ENCODE measurements around the gene CFTR. TPM values are rescaled to one million over a fixed set of nuclear protein-coding genes. Genes with fewer than 3 reads are reported as not detected.

CFTR gene
- total and polyA plus RNA-seq, 9 of the 15 experiments (the other 6 are each of a cell fraction or from before 2014, with no cell fraction given) = 0.20 TPM; not detected in 8

GRCh38 chr7:117476557-117477215, 3.1 kb upstream of the CFTR start:
- Histone ChIP-seq H3K27me3 (ENCODE audit: control insufficient read depth in 2 of 2, insufficient read depth in 2 of 2, low read length in 2 of 2) (peaks cover 11 to 12% of the 10 kb centered on the region in 2 experiments; a peak in 2 of 5 replicates), H3K9me3 (replicated peaks; ENCODE audit: control insufficient read depth, insufficient read depth, low read depth, low read length) (no peaks in the 10 kb centered on the region), H3K27ac (ENCODE audit: extremely low read depth, low read depth, low read length) (no peak overlapping the region), H3K4me3 (no peak overlapping the region), H4K20me1 (replicated peaks; ENCODE audit: control insufficient read depth, insufficient read depth, low read length) (no peaks in the 10 kb centered on the region), H3K4me1 (replicated peaks in 1 of 2; ENCODE audit: control insufficient read depth in 2 of 2, insufficient read depth in 2 of 2, low read length in 2 of 2) (no peaks in the 10 kb centered on the region), H3K9ac (ENCODE audit: insufficient read depth in 1 of 2, low read depth in 2 of 2, low read length in 2 of 2) (no peak overlapping the region), H3K9me1 (ENCODE audit: control insufficient read depth, insufficient read depth, low read length) (no peaks in the 10 kb centered on the region), H3K4me2 (ENCODE audit: insufficient read depth, low read length) (no peak overlapping the region), H3K36me3 (ENCODE audit: control insufficient read depth, insufficient read depth, low read length) (no peaks in the 10 kb centered on the region), H2AFZ (ENCODE audit: low read depth, low read length) (no peak overlapping the region), H3K79me2 (ENCODE audit: control insufficient read depth, insufficient read depth, low read length) (no peaks in the 10 kb centered on the region)
- CTCF ChIA-PET (ENCODE audit: low intra/inter-chr PET ratio) = no interaction called here
- intact Hi-C loops (cut with micrococcal nuclease) (no loop called here), in situ Hi-C loops (cut with MboI) (no loop called here)
- ATAC-seq (no peak), FAIRE-seq (no peak), DNase-seq (ENCODE audit: extremely low read depth in 1 of 4, low spot score in 3 of 4) (no peak)
- no peak for TF ChIP-seq ZNF239 (CRISPR knock-in tag; IDR thresholded peaks at IDR 0.05)
- no peak for TF ChIP-seq TARDBP (IDR thresholded peaks at IDR 0.05)
- no peak for TF ChIP-seq ADNP (tag; IDR thresholded peaks at IDR 0.05)
- POLR2A ChIA-PET = no interaction called here
- BruUV-seq (replicated peaks) = no TSS peak
- 0% methylated on average over 4 of the region's 4 CpGs for WGBS (ENCODE audit: insufficient coverage, low coverage, missing lambda C conversion rate)

- Histone ChIP-seq H3K36me3 (ENCODE audit: control insufficient read depth, insufficient read depth, low read length) (no peaks in the 10 kb centered on the region), H3K4me3 (no peak overlapping the region), H3K79me2 (ENCODE audit: control insufficient read depth, insufficient read depth, low read length) (no peaks in the 10 kb centered on the region), H3K27me3 (ENCODE audit: control insufficient read depth in 2 of 2, insufficient read depth in 2 of 2, low read length in 2 of 2) (peaks cover 11 to 12% of the 10 kb centered on the region in 2 experiments; a peak in 2 of 5 replicates), H3K27ac (ENCODE audit: extremely low read depth, low read depth, low read length) (no peak overlapping the region), H3K4me1 (replicated peaks in 1 of 2; ENCODE audit: control insufficient read depth in 2 of 2, insufficient read depth in 2 of 2, low read length in 2 of 2) (no peaks in the 10 kb centered on the region), H3K9me1 (ENCODE audit: control insufficient read depth, insufficient read depth, low read length) (no peaks in the 10 kb centered on the region), H3K9ac (ENCODE audit: insufficient read depth in 1 of 2, low read depth in 2 of 2, low read length in 2 of 2) (no peak overlapping the region), H4K20me1 (replicated peaks; ENCODE audit: control insufficient read depth, insufficient read depth, low read length) (no peaks in the 10 kb centered on the region), H3K9me3 (replicated peaks; ENCODE audit: control insufficient read depth, insufficient read depth, low read depth, low read length) (no peaks in the 10 kb centered on the region), H2AFZ (ENCODE audit: low read depth, low read length) (no peak overlapping the region), H3K4me2 (ENCODE audit: insufficient read depth, low read length) (no peak overlapping the region)
- ChIA-PET CTCF (ENCODE audit: low intra/inter-chr PET ratio) (no interaction called here), POLR2A (no interaction called here)
- BruUV-seq (replicated peaks) = no TSS peak
- in situ Hi-C loops (cut with MboI) (no loop called here), intact Hi-C loops (cut with micrococcal nuclease) (no loop called here)
- no peak for DNase-seq (ENCODE audit: extremely low read depth in 1 of 4, low spot score in 3 of 4)
- no peak for FAIRE-seq
- under 1% methylated on average over 11 of the region's 11 CpGs for WGBS (ENCODE audit: insufficient coverage, low coverage, missing lambda C conversion rate)
- ATAC-seq = no peak
- TF ChIP-seq RB1 (IDR thresholded peaks at IDR 0.05; ENCODE audit: low read depth) (no peak), HNRNPUL1 (IDR thresholded peaks at IDR 0.05; ENCODE audit: low read length) (no peak), SMC3 (conservative IDR thresholded peaks at IDR 0.05; ENCODE audit: insufficient read depth, low read depth, low read length) (no peak), ZNF444 (CRISPR knock-in tag; IDR thresholded peaks at IDR 0.05) (no peak), RFX1 (IDR thresholded peaks at IDR 0.05) (no peak), ELK1 (CRISPR knock-in tag; IDR thresholded peaks at IDR 0.05) (no peak), ZBTB5 (IDR thresholded peaks at IDR 0.05) (no peak), ZBTB2 (IDR thresholded peaks at IDR 0.05) (no peak), ZNF212 (CRISPR knock-in tag; IDR thresholded peaks at IDR 0.05) (no peak), ATF7 (IDR thresholded peaks at IDR 0.05) (no peak)
Observed at GRCh38 chr7:117478836-117479224, 995 bp upstream of the CFTR start.
